22Rv1 (cell line): ENCODE results near the gene SLC7A11.

Source experiments
- H3K27ac ChIP-seq: fragments of 450-650 bp; 2 replicates; pipeline ENCODE4 v1.5.1; 2017
- CTCF ChIP-seq: fragments of 450-650 bp; IDR thresholded peaks from 2 replicates; pipeline ENCODE4 v1.5.1; 2017; ENCODE audit warnings: mild to moderate bottlenecking
- ZFX ChIP-seq: fragments of 450-650 bp; IDR thresholded peaks from 2 replicates; pipeline ENCODE4 v1.6.1; 2017; ENCODE audit warnings: antibody characterized with exemption, borderline replicate concordance

Gene SLC7A11

GRCh38 chr4:138140879-138141278 lies 101.3 kb downstream of the SLC7A11 start:
- no peak overlapping the region for H3K27ac ChIP-seq
- TF ChIP-seq ZFX (no peak), CTCF (no peak)

- TF ChIP-seq ZFX (no peak), CTCF (no peak)
- no peak overlapping the region for H3K27ac ChIP-seq
Observed at GRCh38 chr4:138138774-138139173, 103.4 kb downstream of the SLC7A11 start.

GRCh38 chr4:138135610-138136009 lies 106.5 kb downstream of the SLC7A11 start:
- no peak overlapping the region for H3K27ac ChIP-seq
- TF ChIP-seq ZFX (no peak), CTCF (no peak)

DNA sequence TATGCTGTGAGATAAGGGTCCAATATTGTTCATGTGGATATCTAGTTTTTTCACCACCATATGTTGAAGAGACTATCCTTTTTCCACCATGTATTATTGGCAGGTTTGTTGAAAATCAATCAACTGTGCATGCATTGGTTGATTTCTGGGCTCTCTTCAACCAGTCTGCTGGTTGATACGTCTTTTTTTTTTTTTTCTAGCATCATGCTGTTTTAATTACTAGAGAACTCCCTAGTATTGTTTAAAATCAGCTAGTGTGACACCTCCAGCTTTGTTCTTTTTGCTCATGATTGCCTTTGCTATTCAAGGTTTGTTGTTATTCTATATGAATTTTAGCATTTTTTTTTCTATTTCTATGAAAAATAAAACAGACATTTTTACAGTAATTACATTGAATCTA lies 123.9 kb downstream of the SLC7A11 start:
- TF ChIP-seq ZFX (no peak), CTCF (no peak)
- H3K27ac ChIP-seq, result no peak overlapping the region

- H3K27ac ChIP-seq, result no peak overlapping the region
- TF ChIP-seq CTCF (no peak), ZFX (no peak)
Observed at GRCh38 chr4:138115053-138115452, 127.1 kb downstream of the SLC7A11 start.

- TF ChIP-seq CTCF (no peak), ZFX (no peak)
- no peak overlapping the region for H3K27ac ChIP-seq
Observed at GRCh38 chr4:138114434-138114833, 127.7 kb downstream of the SLC7A11 start.
